GM19324 (cell line): ENCODE data around the gene CACNG7.

Experiments used
- ATAC-seq: cut with Tn5 transposase; IDR thresholded peaks from one replicate; pipeline ENCODE4 v1.9.1; 2021; ENCODE audit warnings: mild to moderate bottlenecking, moderate library complexity; ENCODE audit not compliant: unreplicated experiment, low FRiP score

The CACNG7 gene

DNA sequence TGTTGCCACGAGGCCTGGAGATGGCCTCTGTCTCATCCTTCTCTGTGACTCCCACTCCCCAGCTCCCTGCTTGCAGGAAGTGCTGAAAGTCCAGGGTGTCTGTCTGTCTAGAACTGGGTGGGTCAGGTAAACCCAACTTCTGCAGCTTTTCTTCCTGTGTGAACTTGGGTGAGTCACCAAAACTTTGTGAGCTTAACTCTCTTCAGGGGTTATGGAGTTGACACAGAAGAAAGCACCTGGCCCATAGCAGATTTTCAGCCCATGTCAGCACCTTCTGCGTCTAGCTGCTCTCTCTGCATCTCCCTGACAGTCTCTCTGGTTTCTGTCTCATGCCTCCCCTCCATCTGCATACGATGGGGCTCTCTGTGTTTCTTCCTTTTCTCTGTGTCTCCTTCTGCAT, 4.2 kb upstream of the CACNG7 start:
- no peak for ATAC-seq

DNA sequence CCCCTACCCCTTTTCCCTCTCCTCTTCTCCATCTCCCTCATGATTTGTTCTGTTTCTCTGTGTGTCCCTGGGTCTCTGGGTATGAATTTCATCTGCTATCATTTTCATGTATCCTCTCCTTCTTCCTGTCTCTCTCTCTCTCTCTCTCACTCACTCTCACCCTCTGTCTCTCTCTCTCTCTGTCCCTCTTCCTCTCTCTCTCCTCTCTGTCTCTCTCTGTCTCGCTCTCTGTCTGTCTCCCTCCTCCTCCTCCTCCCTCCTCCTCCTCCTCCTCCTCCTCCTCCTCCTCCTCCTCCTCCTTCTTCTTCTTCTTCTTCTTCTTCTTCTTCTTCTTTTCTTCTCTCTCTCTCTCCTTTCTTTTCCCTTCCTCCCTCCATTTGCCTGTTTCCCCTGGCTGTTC, 3.3 kb upstream of the CACNG7 start:
- ATAC-seq, result no peak

DNA sequence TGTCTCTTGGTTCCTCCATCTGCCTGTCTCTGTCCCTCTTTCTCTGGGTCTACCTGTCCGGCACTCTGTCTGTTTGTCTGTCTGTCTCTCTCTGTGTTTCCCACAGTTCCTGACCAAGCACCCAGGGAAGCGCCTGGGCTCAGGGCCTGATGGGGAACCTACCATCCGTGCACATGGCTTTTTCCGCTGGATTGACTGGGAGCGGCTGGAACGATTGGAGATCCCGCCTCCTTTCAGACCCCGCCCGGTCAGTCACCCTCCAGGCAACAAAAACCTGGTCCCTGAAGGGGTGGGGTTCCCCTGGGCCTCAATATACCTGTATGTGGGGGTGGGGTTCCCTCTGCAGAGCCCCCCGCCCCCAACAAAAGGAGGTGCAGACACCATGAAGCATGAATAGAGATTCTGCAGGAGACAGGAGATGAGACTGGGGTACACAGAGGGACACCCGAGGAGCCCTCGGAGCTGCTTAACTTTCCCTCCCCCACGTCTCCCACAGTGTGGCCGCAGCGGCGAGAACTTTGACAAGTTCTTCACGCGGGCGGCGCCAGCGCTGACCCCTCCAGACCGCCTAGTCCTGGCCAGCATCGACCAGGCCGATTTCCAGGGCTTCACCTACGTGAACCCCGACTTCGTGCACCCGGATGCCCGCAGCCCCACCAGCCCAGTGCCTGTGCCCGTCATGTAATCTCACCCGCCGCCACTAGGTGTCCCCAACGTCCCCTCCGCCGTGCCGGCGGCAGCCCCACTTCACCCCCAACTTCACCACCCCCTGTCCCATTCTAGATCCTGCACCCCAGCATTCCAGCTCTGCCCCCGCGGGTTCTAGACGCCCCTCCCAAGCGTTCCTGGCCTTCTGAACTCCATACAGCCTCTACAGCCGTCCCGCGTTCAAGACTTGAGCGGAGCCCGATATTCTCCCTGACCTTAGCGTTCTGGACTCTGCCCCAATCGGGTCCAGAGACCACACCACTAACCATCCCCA, 2.6 kb upstream of the CACNG7 start:
- no peak for ATAC-seq

DNA sequence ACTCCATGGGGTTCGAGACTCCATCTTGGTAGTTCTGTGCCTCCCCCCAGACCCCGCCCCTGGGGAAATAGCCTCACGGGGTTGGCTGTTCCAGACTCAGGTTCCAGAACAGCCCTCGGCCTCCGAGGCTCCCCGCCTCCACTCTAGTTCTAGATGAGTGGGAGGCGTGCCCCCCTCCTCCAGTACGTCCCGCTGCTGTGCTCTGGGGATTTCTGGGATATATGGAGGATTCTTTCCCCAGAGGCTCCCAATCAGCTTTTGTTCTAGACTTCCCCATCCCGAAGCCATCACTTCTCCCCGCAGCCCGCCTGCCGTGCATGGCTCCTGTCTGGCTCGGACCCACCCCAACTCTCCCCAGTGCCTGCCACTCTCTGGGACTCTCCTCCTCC, 1.9 kb upstream of the CACNG7 start:
- no peak for ATAC-seq

DNA sequence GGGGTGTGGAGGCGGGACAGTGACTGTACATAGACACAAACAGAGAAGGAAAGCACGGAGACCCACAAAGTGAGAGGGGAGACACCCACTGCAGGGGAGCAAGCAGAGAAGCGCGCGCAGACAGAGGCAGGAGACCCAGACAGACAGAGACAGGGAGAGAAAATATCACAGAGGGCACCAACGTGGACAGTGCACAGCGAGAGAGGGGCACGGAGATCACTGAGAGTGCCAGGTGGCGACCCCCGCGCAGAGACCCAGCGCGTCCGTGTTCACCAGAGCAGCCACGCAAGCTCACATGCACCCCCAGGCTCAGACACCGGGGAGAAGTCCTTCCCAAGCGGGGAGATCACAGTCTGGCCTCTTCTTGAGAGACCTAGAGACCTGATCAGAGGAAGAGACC, 1.4 kb upstream of the CACNG7 start:
- ATAC-seq, result no peak

DNA sequence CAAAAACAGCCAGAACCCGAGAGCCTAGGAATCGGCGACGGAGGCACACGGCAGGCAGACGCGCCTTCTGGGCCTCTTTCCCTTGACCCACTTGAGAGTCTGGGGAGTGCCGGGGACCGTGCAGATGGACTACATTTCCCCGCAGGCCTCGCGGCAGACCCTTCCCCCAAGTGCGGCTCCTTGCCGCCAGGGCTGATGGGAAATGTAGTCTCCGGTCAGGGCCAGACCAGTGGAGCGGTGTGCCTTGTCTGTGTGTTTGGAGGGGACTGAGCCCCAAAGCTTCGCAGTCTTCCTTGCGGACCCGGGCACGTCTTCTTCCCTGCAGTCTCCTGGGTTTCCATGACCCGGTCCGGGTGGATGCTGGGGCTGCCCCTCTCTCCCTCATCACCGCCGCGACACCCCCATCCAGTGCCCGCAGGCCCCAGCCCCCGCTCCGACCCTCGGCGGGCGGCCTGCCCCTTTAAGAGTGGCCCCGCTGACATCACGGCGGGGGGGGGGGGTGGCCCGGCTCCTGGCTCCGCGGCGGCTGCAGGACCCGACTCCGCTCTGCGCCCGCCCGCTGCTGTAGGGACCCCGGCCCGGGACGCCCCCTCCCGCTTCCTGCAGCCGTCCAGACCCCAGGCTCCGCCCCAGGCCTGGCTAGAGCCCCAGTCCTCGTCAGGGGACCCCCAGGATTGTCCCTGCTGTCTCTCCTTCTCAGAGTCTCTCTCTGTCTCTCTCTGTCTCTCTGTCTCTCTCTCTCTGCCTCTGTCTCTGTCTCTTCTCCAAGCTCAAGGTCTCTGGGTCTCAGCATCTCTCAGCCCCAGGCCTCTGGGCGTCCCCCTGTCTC, 758 bp upstream of the CACNG7 start:
- no peak for ATAC-seq

DNA sequence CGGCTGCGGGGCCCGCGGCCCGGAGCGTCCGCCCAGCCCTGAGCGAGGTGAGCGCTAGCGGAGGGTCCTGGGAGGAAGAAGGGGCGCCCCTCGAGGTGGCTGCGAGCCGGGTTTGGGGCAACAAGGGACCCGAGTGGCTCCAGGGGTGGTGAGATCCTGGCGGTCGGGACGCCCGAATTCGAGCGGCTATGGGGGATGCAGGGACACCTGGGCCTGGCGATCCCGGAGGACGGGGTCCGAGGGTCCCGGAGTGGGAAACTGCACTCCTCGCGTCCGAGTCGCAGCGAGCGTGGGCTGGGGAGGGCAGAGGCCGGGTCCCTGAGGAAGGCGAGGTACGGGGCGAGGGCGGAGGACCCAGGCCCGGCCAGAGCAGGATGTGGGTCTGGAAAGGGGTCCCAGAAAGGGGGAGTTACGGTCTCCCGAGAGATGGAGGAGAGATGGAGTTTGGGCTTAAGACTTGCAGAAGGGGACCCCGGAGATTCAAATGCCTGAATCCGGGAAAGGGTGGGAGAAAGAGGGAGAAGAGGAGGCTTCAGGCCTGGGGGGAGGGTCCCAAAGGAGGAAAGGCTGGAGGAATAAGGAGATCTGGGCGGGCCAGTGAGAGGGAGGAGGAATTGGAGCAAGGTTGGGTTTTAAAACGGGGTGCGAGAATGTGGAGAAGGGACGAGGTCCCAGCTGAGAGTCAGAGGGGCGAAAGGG, 542 bp downstream of the CACNG7 start:
- ATAC-seq, result no peak

DNA sequence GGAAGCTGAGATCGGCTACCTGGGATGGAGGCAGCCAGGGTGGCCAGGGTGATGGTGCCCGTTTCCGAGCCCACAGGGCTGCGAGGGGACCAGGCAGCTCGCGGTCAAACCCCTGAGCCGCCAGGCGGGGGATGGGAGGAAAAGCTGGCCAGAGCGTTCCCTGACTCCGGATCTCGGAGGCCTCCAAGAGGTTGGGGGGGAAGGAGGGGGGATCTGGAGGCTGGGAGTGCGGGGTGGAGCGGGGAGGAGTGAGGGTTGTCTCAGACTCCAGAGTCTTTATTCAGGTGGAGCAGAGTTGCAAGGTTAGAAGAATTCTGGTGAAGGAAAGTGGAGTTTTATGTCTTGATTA, 1.1 kb downstream of the CACNG7 start:
- no peak for ATAC-seq

DNA sequence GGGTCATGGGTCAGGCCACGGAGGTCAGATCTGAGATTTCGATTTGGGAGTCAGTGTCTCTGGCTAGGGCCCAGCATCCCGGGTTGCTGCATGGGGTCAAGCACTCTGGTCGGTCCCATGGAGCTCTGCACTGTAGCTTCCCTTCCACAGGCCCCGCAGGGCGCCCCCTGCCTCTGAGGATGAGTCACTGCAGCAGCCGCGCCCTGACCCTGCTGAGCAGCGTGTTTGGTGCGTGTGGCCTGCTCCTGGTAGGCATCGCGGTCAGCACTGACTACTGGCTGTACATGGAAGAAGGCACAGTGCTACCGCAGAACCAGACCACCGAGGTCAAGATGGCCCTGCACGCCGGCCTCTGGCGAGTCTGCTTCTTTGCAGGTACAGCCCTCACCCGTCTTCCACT, 3.6 kb downstream of the CACNG7 start:
- ATAC-seq, result no peak

DNA sequence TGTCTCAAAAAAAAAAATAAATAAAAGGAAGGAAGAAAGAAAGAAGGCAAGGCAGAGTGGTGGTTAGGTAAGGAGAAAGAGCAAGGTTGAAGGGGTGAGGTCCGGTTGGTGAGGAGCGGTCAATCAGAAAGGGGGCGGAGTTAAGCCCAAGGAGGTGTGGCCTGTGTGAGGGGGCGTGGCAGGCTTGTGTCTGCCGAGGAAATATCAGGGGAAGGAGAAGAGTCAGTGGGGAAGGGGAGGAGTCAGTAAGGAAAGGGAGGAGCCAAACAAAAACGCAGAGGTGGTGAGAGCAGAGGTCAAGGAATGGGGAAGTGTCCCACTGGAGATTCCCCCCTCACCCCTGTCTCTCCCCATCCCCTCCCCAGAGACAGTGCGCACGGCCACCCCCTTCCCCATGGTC, 5.9 kb downstream of the CACNG7 start:
- no peak for ATAC-seq

DNA sequence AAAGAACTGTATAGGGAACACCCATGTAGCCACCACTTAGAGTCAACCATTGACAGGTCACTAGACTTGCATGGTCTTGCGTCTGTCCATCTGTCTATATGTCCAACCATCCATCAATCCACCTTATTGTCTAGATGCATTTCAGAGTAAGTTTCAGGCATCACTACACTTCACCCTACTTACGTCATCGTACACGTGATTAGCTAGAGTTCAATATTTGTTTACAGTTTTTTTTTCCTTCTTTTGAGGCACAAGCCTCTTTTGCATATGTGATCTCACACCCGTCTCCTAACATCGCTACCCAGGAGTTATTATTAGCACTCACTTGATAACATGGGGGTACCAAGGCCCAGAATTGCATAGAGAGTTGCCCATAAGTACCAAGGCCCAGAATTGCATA, 6.9 kb downstream of the CACNG7 start:
- no peak for ATAC-seq

DNA sequence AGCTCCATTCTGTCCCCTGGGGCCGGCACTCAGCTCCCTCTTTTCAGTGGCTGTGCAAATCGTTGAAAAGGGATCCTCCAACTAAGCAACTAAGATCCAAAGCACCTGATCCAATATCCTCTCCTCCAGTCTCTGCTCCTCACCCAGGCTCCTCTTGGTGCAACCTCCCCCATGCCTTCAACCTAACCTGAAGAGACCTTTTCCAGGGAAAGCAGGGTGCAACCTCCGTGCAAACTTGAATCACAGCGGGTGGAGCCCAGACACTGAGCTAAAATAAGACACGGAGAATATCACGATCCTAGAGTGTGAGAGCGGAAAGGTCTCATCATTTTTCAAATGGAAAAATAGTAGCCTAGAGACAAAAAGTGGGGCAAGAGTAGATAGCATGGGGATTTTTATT, 8.3 kb downstream of the CACNG7 start:
- no peak for ATAC-seq

DNA sequence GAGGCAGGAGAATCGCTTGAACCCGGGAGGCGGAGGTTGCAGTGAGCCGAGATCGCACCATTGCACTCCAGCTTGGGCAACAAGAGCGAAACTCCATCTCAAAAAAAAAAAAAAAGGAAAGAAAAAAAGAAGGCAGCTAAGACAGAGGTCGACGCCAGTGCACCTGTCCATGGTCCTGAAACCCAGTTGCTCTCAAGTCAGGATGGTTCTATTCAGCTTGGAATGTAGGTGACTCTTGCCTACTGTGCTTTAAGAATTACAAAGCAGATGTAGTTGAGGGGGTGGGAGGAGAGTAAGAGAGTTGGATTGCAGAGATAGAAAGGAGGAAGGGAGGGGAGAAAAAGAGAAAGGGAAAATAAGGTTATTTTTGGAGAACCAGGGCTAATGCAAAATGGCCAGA, 18.7 kb downstream of the CACNG7 start:
- ATAC-seq, result no peak

DNA sequence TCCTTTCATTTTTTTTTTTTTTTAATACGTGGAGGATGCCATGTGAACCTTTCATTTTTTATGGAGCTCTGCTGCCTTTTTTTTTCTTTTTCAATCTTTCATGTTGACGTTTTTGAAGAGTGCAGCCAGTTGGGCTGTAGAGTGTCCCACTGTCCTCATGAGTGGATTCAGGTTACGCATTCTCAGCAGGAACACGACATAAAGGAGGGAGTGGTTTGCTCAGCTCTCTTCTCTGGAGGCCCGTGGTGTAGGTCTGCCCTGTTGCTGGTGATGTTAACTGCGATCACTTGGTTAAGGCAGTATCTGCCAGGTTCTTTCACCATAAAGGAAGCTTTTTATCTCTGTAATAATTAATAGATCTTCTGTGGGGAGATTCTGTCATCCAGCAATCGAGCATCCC, 27.0 kb downstream of the CACNG7 start:
- no peak for ATAC-seq

DNA sequence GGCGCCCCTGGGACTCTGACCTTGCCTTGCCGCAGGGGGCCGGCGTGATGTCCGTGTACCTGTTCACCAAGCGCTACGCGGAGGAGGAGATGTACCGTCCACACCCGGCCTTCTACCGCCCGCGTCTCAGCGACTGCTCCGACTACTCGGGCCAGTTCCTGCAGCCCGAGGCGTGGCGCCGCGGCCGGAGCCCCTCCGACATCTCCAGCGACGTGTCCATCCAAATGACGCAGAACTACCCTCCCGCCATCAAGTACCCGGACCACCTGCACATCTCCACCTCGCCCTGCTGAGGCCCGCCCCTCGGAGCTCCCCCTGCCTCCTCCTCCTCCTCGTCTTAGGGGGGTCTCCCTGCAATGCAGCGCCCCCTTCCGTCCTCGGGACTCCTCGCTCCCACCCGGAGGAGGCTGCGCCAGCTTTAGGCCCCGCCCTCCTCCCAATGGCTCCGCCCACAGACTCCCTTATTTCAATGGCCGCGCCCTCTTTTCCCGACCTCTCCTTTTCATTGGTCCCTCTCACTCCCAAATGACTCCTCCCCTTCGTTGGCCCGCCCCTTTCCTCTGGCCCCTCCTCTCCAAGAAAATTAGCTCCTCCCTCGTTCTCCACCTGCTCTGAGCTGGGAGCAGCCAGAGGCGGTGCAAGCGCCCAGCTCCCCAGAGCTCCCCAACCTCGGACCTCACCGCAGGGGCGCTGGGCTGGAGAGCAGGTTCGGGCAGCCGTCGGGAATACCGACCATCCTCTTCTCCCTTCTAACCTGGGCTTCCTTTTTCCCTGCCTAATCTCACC, 33.1 kb downstream of the CACNG7 start:
- ATAC-seq, result no peak

DNA sequence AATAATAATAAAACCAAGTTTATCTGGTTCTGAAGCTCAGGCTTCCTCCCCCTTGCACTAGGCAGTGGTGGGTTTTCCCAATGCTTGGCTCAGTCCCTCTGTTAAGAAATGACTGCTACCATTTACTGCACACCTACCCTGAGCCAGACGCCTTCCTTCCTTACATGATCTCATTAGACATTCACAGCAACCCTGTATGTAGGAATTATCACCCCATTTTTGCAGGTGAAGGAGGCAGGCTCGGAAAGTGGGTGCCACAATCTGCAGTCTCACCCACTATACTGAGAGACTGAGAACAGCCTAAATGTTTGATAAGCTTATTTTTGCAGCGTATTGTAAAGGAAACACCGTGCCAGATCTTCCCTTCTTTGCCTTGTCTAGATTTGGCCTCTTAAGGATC, 35.3 kb downstream of the CACNG7 start:
- no peak for ATAC-seq

DNA sequence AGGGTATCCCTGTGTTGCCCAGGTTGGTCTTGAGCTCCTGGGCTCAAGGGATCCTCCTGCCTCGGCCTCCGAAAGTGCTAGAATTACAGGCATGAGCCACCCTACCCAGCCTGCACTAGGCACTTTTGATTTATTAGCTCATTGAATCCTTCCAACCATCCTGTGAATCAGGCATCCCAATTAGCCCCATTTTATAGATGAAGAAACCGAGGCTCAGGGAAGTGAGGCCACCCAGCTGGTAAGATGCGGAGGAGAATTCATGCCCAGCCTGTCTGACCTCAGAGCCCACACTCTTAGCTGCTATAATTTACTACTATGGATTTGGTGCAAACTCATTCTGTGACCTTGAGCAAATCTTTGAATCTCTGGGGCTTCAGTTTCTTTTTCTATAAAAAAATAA, 35.9 kb downstream of the CACNG7 start:
- ATAC-seq, result no peak

DNA sequence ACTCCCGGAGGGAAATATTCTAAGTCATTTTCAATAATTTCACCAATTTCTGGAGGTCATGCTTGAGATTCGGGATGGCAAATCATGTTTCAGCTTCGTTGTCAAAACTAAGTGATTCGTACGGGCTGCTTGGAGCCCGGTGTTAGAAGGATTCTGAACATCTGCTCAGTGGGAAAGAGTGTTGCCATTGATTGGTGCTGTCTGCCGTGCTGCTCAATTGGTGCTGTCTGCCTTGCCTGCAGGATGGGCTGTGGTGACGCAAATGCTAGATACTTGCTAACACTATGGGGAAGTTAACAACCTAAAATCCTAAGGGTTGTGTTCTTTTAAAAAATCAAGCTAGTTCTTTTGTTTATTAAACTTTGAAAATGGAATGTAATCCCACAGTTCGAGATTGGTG, 36.4 kb downstream of the CACNG7 start:
- ATAC-seq, result no peak

DNA sequence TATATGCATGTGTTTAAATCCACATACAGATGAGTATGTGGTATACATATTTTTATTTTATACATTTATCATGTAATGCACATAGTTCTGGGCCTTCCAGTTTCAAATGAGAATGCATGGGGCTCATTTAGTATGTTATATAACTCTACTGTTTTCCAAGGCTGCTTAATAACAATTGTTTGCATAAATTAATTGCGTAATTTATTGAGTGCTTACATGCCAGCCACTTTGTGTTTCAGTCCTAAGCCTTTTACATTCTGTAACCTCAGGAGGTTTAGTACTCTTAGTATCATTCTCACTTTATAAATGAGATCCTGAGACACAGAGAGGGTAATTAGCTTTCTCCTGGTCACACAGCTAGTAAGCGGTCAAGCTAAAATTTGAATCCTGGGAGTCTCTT, 36.9 kb downstream of the CACNG7 start:
- ATAC-seq, result no peak

DNA sequence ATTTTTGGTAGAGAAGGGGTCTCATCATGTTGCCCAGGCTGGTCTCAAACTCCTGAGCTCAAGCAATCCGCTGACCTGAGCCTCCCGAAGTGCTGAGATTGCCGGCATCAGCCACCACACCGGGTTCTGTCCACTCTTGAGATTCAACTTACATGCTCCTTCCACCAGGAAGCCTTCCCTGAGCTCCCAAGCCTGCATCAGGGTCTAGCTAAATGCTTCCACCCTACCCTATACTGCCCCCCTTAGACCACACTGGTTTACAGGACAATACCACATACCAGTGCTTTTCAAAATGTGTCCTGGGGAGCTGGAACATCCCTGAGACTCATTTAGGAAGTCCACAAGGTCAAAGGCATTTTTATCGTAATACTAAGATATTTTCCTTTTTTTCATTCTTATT, 38.5 kb downstream of the CACNG7 start:
- no peak for ATAC-seq
